GM19324 (cell line): ENCODE measurements around the gene IFT80.

ENCODE experiments used
- ATAC-seq: cut with Tn5 transposase; IDR thresholded peaks from one replicate; pipeline ENCODE4 v1.9.1; 2021; ENCODE audit warnings: mild to moderate bottlenecking, moderate library complexity; ENCODE audit not compliant: unreplicated experiment, low FRiP score

Gene IFT80

GRCh38 chr3:160401291-160402095 is 2.5 kb upstream of the IFT80 start:
- ATAC-seq, result no peak

- ATAC-seq, result peak; percentile 35
These were observed 1.7 kb upstream of the IFT80 start for GRCh38 chr3:160400702-160401150.

GRCh38 chr3:160400030-160400701 is 1.1 kb upstream of the IFT80 start:
- peak; percentile 23 for ATAC-seq

- ATAC-seq, result peak; percentile 8
These were observed 253 bp downstream of the IFT80 start for GRCh38 chr3:160398820-160399124.

- no peak for ATAC-seq
These were observed 3.7 kb downstream of the IFT80 start for GRCh38 chr3:160395297-160395696.

GRCh38 chr3:160394009-160394392 is 5.0 kb downstream of the IFT80 start:
- no peak for ATAC-seq

GRCh38 chr3:160393346-160394008 is 5.5 kb downstream of the IFT80 start:
- ATAC-seq, result no peak

GRCh38 chr3:160392798-160393197 is 6.2 kb downstream of the IFT80 start:
- ATAC-seq, result no peak

GRCh38 chr3:160390565-160391138 is 8.4 kb downstream of the IFT80 start:
- peak; percentile 53 for ATAC-seq

- no peak for ATAC-seq
These were observed 14.2 kb downstream of the IFT80 start for GRCh38 chr3:160384639-160385318.

- no peak for ATAC-seq
These were observed 17.6 kb downstream of the IFT80 start for GRCh38 chr3:160381470-160381869.

GRCh38 chr3:160379628-160380214 is 19.3 kb downstream of the IFT80 start:
- ATAC-seq, result no peak

GRCh38 chr3:160378331-160379109 is 20.5 kb downstream of the IFT80 start:
- no peak for ATAC-seq

GRCh38 chr3:160376681-160377080 is 22.3 kb downstream of the IFT80 start:
- ATAC-seq, result no peak

- ATAC-seq, result no peak
These were observed 24.1 kb downstream of the IFT80 start for GRCh38 chr3:160374925-160375324.

GRCh38 chr3:160374472-160374871 is 24.6 kb downstream of the IFT80 start:
- ATAC-seq, result no peak

- no peak for ATAC-seq
These were observed 25.4 kb downstream of the IFT80 start for GRCh38 chr3:160373655-160374054.

GRCh38 chr3:160372780-160373179 is 26.2 kb downstream of the IFT80 start:
- ATAC-seq, result no peak
